Renal pelvis (tissue), 4 donors: ENCODE measurements around the gene GRK6. TPM values are rescaled to one million over a fixed set of nuclear protein-coding genes. Genes with fewer than 3 reads are reported as not detected.

Experiments
- DNase-seq: peaks from one replicate; pipeline ENCODE4 v3.0.0-alpha.2; 2013
- polyA plus RNA-seq, 3 donors: library from polyadenylated mRNA; unstranded; fragments of 120-200 nt; gene quantifications; one replicate each; pipeline ENCODE4 v1.2.1, GENCODE V29; 2013; ENCODE audit not compliant: insufficient read length in 3 of 3

Gene GRK6
- polyA plus RNA-seq, 3 donors = 27.9 to 32.3 (median 30.6) TPM

- no peak for DNase-seq
These were observed 9.5 kb downstream of the GRK6 start for GRCh38 chr5:177435847-177436536.

- DNase-seq = no peak
These were observed 11.1 kb downstream of the GRK6 start for GRCh38 chr5:177437623-177438022.

- no peak for DNase-seq
These were observed 12.0 kb downstream of the GRK6 start for GRCh38 chr5:177438468-177438867.

GRCh38 chr5:177439518-177440053 is 13.1 kb downstream of the GRK6 start:
- DNase-seq = no peak

- no peak for DNase-seq
These were observed 13.9 kb downstream of the GRK6 start for GRCh38 chr5:177440211-177440989.

GRCh38 chr5:177440990-177441780 is 14.7 kb downstream of the GRK6 start:
- DNase-seq = no peak

GRCh38 chr5:177442066-177442826 is 15.8 kb downstream of the GRK6 start:
- DNase-seq = no peak

GRCh38 chr5:177443144-177443983 is 16.9 kb downstream of the GRK6 start:
- DNase-seq = no peak

- no peak for DNase-seq
These were observed 17.9 kb downstream of the GRK6 start for GRCh38 chr5:177444106-177445051.

GRCh38 chr5:177445052-177445916 is 18.8 kb downstream of the GRK6 start:
- no peak for DNase-seq

GRCh38 chr5:177445917-177446199 is 19.4 kb downstream of the GRK6 start:
- DNase-seq = no peak

GRCh38 chr5:177446200-177447065 is 20.0 kb downstream of the GRK6 start, which contains the start of gene PRR7:
Gene PRR7, plus strand, starts transcription at chr5:177446814. Its CDS starts 8,254 bp downstream, at chr5:177455068.
- no peak for DNase-seq

- no peak for DNase-seq
These were observed 20.7 kb downstream of the GRK6 start for GRCh38 chr5:177447066-177447610.

GRCh38 chr5:177447611-177448243 is 21.3 kb downstream of the GRK6 start:
- DNase-seq = no peak

GRCh38 chr5:177448244-177448950 is 21.9 kb downstream of the GRK6 start:
- no peak for DNase-seq
